NCI-H2107 (cell line): ENCODE measurements around the gene PDE4D.

Experiments used
- DNase-seq: peaks from one replicate; lab custom pipeline; 2025; lab: John Stamatoyannopoulos, UW

Gene PDE4D

DNA sequence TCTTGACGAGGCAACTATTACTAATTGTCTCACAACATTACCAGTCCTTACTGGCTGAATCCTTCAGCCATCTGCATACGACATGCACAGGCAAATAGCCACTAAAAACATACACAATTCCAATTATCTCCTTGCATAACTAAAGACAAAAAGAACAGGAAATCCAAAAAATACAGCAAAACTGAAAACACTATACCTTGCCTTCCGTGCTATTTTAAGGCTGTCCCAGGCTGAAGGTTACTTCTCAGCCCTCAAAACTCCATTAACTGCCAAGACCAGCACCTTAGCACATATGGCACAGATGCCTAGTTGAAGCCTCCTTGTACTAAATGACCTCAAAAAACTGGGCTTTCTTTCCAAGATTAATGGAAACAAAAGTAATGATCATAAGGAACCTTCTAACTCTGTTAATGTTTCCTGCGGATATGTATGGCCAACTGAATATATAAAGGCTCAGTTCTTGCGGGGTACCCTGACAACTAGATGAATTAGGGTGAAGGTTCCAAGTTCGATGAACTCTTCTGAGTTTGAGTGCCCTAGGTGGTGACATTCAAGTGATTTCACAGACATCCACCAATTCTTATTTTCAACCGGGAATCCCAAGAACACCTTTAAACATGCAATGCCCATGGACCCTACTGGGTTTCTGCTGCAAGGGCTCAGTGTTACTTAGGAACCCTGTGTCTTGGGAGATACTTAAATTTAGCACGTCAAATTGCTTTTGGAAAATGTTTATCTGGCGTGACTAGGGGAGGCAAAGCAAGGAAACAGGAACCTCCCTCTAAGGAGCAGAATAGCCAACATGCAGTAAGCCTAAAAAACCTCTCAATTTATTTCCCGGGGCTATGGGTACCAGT, 855.4 kb downstream of the PDE4D start:
- DNase-seq = no peak

DNA sequence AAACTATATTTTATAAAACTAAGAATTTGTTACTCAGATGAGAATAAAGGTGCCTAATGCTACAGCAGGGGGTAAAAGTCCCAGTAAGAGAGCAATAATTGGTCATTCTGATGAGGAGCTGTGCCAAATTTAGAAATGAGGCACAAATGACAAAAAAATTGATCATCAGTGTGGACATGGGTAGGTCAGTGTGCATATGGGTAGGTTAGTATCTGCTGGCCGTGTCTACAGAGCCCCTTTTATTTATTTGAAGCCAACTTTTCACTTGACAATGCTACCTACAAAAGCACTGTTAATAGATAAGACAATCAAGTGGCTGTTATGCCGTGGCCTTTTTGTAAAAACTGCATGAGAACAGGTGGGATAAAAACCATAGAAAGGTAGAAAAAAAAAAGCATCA, 856.1 kb downstream of the PDE4D start:
- DNase-seq = no peak

DNA sequence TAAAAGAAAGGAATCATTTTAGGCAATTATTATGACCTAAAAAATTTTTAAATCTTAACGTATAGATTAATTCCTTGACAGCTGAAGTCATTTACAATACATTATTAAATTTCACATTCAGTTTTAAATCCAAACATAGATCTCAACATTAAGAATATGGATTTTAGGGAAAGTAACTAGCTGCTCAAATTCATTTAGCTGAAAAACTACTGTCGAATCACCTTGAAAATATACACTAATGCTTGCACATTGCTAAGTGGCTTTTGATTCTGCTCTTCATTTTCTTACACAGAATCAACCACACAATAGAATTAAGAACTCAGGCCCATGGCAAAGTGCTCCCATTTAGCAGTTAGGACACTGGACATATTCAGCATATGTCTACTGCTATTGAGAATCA, 856.5 kb downstream of the PDE4D start:
- no peak for DNase-seq

DNA sequence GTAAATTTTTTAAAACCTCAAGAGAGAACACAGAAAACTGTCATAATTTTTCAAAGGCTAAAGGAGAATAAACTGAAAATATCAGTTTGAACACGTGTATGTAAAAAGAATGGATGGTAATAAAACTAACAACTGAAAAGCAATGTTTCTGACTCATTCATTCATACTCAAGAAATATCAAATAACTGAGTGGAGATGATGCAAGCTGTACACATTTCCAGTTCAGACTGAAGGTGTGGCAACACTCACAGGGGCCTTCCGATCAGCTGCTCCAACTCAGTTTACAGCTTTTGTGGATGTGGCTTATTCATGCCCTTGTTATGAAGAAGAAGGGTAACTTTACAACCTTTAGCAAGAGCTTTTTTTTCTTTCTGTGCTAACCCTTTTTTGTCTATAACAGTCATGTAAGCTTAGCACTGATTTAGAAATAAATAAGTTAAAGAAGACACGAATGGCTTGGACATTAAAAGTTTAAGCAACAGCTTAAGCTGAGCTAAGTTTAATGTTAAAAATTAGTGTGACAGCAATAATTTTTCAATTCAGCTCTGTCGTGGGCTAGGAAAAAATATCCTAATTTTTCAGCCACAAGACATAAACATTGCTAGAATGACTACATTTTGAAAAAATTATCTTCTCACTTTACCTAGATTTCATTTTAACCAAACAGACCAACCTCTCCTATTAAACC, 857.1 kb downstream of the PDE4D start:
- no peak for DNase-seq

DNA sequence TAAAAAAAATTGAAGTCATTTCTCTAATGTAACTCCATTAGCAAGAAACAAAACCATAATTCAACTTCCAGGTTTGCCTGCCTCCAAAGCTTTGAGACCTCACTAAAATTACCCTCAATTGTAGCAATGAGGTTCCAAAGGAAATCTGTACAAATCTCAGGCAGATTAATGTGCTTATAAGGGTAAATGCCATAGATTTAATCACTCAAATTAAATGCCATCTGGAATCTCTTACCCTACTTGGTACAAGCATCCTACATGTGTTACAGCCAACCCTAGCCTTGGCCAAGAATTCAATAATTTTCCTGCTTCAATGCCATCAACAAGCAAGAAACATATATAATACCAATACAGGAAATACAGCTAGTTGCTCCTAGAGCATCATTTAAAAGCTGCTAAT, 857.8 kb downstream of the PDE4D start:
- DNase-seq = no peak

DNA sequence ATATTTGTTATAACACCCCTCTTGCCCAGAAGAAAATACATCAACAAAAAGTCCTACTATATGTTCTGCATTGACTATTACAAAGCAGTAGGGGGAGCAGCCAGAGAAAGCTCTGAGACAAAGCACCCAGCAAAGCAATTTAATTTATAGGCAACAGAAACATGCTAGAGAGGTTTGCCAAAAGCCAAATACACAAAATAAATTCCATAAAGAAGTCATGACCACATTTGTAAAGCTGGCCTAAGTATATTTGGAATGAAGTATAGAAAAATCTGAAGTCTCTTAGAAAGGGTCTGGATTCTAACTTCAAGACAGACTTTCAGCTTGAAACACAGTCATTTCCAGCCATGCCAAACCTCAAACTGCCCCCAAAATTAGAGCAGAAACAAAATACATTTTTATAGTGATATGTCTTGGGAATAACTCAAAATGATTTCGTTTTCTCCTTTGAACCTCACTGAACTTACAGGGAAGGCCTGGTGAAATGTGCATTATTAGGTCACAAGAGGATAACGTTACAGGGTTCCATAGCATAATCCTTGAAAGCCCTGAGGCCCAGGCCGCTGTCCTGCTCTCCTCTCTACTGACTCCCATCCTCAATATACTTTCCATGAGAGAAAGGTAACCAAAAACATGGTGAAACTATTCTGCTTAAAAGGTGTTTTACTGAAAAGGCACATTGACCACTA, 858.9 kb downstream of the PDE4D start:
- no peak for DNase-seq

DNA sequence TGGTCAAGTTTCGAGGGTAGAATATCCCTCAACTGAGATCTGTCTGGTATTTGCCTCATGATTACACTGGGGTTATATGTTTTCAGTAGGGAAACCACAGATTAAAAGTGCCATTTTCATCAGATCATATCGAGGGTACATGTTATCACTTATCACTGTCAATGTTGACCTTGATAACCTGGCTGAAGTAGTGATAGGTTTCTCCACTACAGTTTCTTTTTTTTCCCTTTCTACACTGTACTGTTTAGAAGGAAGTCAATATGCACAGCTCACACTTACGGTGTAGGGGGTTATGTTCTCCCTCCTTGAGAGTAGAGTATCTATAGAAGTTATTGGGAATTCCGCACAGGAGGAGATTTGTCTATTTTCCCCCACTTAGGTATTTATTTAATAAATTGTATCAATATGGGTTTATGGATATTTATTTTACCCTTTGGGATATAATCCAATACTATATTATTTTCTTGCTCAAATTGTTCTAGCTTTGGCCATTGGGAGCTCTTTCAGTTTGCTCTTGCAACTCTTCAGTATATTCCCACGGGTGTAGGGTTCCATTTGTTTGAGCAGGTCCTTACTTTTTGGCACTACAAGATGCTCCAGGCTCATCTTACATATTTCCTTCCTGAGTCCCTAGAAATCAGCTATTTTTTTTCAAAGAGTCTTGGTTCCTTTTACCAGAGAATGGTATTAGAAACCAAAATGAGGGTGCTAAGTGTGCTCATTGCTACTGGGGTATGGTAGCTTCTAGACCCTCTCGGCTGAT, 866.2 kb downstream of the PDE4D start:
- DNase-seq = no peak

DNA sequence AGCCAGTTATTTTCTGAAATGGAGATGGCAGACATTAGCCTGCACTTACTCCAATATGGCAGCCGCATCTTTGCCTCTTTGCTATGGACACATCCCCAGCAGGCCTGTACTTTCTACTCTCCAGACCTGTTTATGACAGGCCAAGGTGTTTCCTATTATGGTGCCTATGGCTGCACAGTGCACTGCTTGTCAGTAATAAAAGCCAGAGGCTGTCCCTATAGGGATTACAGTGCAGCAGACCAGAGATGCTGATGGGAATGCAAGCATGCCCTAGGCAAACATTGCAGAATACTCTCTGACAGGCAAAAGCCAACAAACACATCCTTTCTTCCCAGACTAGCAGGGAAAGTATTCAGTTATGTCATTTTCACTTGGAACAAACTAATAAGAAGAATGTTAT, 867.8 kb downstream of the PDE4D start:
- no peak for DNase-seq

DNA sequence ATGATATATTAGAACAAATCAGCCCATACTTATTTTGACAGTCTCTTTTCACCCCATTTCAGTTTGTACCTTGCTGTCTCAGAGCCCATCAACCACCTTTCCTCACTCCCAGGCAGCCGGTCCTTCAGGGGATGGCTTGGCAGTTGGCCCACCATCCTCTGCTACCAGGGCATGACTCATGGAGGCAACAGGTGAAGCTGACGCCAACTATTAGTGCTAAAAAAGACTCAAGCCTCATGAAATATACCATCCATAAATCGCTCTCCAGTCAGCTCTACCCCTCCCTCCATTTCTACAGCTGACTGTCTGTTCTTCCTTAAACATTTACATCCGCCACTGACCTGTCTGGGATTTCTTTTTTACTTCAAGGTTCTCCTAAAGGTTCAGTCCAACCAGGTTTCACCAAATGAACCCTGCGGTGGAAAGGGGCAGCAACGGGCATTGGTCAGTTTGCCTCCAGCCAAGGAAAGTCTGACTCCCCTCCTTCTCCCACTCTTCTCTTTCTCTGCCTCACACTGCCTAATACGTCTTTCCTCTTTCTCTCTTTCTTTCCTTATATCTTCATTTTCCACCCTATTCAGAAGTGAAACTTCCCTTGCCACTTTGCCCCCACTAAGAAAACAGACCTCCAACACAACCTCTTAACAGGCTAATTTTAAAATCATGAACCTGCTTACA, 871.5 kb downstream of the PDE4D start:
- DNase-seq = no peak

DNA sequence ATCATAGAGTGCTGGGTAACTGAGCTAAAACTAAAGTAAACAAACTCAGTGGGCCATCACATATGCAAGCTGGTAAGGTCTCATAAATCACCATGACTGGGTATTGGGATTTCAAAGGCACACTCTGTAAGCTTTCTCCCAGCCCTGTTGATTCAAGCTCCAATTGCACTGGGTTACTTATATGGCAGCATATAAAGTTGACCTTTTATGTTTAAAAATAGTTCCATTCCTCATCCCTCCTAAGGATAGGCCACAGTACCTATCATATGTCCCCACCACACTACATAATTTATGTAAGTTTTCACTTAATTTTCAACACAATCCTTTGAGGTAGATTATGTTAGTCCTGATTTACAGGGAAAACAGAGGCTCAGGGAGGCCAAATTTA, 872.2 kb downstream of the PDE4D start:
- no peak for DNase-seq

DNA sequence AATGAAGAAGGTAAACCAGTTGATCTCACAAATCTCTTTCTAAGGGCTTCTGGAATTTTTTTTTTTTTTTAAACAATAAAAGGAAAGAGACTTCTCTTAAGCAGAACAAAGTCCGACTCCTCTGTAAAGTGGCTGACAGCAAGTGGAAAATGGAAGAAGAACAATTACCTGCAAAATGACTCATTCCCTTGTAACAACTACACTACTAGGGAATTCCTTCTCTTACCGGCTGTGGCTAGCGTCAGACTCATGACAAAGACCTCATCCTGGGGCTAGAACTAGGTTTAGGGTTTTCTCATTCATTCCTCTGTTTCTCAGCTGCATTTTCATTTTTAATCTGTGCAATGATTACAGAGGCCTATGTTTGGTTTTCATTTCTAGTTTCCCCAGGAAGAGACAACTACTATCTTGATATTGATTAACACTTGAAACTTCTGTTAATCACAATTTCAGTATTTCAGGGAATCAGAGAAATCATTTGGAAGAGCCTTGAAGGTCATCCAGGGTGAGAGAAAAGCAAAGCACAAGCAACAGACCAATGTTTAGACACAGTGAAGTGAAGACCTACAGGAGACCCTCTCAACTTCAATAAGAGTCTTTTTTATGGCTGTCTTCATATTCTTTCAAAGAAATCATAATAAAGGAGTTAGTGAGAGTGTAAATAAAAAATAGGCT, 872.8 kb downstream of the PDE4D start:
- DNase-seq = no peak

DNA sequence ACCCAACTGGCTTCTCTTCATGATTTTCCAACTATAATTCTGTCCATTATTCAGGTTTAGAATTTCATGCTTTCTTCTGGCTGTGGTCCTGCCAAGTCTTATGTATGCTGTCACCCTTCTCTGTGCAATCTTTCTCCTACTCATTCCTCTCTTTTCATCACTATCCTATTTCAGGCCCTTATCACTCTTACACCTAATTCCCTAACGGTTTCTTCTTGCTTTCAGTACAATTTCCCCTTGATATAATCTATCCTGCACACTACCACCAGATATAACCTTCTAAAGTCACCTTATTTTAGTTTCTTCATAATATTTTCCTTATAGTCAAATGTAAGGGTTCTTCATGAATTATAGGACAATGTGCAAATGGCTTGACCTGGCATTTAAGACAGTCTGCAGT, 874.4 kb downstream of the PDE4D start:
- no peak for DNase-seq

DNA sequence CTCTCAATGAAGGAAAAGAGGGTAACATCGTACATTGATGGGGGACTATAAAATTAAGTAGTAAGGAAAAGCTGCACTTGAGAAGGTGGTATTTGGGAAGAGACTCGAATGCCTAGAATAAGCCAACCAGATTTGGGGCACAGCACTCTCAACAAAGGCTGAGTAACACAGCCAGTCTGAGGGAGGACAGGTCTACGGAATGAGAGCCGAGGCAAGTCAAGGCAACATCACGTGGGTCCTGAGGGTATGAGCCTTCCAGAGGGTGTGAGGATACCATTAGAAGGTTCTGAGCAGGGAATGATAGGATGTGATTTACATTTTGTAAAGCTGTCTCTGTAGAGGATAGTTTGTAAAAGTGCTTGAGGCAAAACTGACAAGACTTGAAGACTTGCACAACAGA, 876.6 kb downstream of the PDE4D start:
- DNase-seq = no peak

DNA sequence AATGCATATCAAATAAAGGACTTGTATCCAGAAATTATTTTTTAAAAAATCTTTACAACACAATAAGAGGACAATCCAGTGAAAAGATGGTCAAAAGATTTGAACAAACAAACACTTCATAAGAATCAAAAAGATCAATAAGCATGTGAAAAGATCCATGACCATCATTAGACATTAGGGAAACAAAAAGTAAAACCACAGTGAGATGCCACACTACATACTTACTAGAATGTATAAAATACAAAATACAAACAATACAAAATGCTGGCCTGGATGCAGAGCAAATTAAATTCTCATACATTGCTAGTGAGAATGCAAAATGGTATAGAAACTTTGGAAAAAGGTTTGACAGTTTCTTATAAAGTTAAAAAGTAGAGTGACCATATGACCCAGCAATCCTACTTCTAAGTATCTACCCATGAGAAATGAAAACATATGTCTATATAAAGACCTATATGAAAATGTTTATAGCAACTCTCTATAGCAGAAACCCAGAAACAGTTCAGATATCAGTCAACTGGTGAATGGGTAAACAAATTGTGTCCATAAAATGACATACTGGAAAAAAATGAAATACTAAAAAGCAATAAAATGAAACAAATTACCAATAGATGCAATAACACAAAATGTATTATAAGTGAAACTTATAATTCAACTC, 884.6 kb downstream of the PDE4D start:
- no peak for DNase-seq

DNA sequence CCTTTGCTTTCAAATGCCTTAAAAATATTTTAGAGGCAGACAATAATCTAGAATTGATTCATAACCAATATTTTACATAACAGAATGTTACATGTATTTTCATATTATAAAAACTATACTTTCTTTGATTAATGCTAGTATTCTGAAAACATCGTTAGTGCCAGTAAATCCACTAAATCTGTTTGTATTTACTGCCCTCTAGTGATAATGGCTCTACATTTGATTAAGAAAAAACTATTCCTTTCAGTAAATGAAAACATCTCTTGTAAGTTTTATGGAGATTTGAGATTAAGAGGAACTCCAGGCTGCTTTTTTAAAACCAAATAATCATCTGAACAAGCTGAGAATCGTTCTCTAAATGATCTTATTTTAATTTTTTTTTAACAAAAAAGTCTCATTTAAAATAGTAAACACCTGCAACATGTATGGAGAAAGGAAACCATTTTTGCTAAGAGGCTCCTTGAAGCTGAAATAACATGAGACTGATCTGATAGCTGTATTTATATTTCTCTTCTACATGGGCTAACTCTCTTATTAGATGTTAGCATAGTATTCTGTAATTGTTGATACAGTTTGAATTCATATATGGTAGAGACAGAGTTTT, 886.0 kb downstream of the PDE4D start:
- DNase-seq = no peak

DNA sequence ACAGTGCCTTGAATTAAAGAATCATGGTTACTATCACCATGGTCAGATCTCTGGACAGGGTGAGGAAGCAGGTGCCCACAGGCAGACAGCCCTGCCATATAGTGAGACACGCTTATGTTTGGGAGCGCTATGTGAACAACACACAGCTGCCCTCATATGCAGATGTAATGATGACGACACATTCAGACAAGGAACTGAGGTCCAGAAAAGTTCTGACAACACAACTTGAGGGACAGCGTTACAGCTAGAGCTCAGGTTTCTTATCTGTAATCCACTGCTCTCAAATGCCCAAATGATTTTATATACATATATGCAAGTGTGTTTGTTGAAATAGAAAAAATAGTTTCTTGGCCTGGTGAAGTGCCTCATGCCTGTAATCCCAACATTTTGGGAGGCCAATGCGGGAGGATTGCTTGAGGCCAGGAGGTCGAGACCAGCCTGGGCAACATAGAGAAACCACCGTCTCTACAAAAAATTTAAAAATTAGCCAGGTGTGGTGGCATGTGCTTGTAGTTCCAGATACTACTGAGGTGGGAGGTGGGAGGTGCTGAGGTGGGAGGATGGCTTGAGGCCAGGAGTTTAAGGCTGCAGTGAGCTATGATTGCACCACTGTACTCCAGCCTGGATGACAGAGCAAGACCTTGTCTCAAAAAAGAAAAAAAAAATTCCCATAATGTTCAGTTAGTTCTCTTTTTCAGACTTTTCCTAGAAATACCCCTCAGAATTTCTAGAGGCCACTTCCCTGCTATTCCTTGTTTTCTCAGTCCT, 887.4 kb downstream of the PDE4D start:
- DNase-seq = no peak

DNA sequence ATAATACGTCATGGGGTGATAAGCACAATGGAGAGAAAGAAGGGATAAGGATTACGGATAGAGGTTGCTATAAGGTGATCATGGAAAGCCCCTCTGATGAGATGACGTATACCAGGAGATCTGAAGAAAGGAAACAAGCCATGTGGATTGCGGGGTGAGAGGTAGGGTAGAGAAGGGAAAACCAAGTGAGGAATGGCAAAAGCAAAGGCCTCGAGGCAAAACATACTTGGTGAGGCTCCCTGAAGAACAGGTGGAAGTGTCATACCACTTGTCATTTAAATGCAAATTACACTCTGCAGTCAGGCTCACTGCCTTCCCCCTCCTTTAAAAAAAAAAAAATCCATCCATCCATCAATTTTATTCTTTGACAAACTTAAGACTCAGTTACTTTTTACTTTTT, 889.9 kb downstream of the PDE4D start:
- DNase-seq = no peak

DNA sequence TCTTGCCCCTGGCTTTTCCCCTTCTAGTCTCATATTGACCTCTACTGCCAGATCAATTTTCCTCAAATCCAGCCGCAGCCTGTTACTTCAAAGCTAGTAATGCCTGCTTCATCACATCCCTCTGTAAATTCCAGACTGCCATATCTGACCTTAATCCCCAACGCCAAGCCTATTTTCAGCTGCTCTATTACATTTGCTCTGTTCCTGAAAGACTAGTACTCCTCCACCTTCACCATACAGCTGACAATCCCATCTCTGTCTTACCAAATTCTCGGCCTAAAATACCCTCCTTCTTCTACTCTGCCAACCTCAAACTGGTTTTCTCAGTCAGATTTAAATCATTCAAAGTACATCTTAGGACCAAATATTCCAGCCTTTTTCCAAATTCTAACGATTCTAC, 890.4 kb downstream of the PDE4D start:
- DNase-seq = no peak

DNA sequence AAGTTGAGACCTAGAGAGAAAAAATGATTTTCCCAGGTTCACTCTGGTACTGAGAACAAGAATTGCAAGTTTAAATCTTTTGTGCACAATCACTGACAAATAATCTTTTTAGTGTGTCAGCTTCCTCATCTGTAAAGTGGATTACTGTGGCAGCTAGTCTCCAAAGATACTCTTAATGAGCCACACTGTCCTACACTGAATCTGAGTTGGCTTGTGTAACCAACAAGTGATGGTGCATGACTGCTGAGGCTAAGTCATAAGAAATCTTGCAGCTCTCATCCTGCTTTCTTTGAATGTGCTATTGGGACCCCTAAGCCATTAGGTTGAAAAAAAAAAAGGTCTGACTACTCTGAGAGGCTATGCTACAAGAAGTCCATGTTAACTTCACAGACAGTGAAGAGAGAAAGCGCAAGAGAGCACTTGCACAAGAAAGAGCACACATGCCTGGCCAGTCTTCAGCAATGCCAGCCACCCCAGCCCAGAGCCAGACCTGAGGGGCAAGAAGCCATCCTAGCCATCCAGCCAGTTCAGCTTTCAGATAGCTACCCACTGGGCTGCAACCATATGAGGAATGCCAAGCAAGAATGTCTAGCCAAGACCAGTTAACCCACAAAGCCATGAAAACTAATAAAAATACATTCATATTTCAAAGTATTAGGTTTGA, 891.2 kb downstream of the PDE4D start:
- no peak for DNase-seq
